Measurements from ENCODE around the gene MARK4. TPM values are rescaled to one million over a fixed set of nuclear protein-coding genes. Genes with fewer than 3 reads are reported as not detected.
"Not testable (repeated sequence)": the region's sequence is repeated elsewhere in the genome, so short reads cannot be mapped to it uniquely, and the experiment has no call there.

Gene MARK4
- total RNA-seq, 3 donors from 2014 or later, result 11.0 to 20.0 (median 19.2) TPM

DNA sequence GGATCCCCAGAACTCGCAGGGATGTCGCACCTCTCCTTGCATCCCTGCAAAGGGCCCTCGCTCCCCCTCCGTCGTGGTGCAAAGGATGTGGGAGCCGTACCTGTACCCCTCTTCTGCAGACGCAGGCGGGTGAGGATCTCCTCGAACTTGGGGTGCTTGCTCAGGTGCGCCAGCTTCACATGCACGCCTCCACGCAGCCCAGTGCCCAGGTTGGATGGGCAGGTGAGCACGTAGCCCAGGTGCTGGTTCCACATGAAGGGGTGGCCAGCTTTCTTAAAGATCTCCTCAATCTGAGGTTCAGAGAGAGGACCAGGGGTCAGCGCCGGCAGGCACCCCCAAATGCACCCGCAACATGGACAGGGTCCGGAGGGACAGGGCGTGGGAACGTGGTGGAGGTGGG, 56.3 kb downstream of the MARK4 start:
- Histone ChIP-seq H3K27ac (no peak overlapping the region), H3K4me1 (no peaks in the 10 kb centered on the region), H3K4me3 (no peak overlapping the region), H3K36me3 (no peaks in the 10 kb centered on the region), H3K27me3 (no peaks in the 10 kb centered on the region), H3K9me3 (no peaks in the 10 kb centered on the region)
- DNase-seq (ENCODE audit: low spot score in 2 of 2), result no peak
- TF ChIP-seq, protein P1, sequence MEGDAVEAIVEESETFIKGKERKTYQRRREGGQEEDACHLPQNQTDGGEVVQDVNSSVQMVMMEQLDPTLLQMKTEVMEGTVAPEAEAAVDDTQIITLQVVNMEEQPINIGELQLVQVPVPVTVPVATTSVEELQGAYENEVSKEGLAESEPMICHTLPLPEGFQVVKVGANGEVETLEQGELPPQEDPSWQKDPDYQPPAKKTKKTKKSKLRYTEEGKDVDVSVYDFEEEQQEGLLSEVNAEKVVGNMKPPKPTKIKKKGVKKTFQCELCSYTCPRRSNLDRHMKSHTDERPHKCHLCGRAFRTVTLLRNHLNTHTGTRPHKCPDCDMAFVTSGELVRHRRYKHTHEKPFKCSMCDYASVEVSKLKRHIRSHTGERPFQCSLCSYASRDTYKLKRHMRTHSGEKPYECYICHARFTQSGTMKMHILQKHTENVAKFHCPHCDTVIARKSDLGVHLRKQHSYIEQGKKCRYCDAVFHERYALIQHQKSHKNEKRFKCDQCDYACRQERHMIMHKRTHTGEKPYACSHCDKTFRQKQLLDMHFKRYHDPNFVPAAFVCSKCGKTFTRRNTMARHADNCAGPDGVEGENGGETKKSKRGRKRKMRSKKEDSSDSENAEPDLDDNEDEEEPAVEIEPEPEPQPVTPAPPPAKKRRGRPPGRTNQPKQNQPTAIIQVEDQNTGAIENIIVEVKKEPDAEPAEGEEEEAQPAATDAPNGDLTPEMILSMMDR (IDR thresholded peaks at IDR 0.05), result no peak
- TF ChIP-seq POLR2A (IDR thresholded peaks at IDR 0.05) (no peak), POLR2AphosphoS5 (IDR thresholded peaks at IDR 0.05) (no peak)
- intact Hi-C loops (cut with DNase I; ENCODE audit: low total_unique reads), result no loop called here

DNA sequence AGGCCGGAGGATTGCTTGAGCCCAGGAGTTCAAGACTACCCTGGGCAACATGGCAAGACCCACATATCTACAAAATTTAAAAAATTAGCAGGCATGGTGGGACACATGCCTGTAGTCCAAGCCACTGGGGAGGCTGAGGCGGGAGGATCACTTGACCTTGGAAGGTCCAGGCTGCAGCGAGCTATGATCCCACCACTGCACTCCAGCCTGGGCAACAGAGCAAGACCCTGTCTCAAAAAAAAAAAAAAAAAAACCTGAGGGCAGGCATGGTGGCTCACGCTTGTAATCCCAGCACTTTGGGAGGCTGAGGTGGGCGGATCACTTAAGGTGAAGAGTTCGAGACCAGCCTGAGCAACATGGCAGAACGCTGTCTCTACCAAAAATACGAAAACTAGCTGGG, 58.3 kb downstream of the MARK4 start:
- H3K36me3 ChIP-seq; intact Hi-C loops (cut with DNase I; ENCODE audit: low total_unique reads); H3K27me3 ChIP-seq; H3K4me3 ChIP-seq; DNase-seq (ENCODE audit: low spot score in 2 of 2); H3K9me3 ChIP-seq; H3K27ac ChIP-seq; H3K4me1 ChIP-seq: not testable (repeated sequence)

DNA sequence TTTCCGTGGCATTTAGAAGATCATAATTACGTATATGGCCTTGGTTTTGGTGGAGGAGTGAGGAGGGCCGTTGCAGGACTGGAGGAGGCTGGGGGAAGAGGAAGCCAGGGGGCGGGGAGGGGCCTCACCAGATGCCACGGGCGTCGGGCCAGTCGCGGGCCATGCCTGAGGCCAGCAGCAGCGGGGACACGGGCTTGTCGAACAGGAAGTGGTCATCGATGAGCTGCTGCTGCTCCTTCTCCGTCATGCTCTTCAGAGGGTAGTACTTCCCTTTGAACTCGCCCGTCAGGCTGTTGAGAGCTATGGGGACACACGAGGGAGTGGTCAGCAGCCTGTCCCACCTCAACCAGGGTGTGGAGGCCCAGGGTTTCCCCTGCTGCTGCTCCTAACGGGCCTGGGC, 60.5 kb downstream of the MARK4 start:
- Histone ChIP-seq H3K36me3 (no peaks in the 10 kb centered on the region), H3K27me3 (peaks cover 0 to 4% of the 10 kb centered on the region in 2 donors), H3K4me1 (no peaks in the 10 kb centered on the region), H3K27ac (no peak overlapping the region), H3K9me3 (no peaks in the 10 kb centered on the region), H3K4me3 (no peak overlapping the region)
- intact Hi-C loops (cut with DNase I; ENCODE audit: low total_unique reads), result loop anchor here (2.0 kb wide), 1 partner anchor 57 kb away; no protein-coding TSS in a partner anchor
- DNase-seq (ENCODE audit: low spot score in 2 of 2), result no peak
- TF ChIP-seq POLR2A (IDR thresholded peaks at IDR 0.05), result no peak
- TF ChIP-seq, protein P1 (IDR thresholded peaks at IDR 0.05), result no peak
- TF ChIP-seq POLR2AphosphoS5 (IDR thresholded peaks at IDR 0.05), result no peak

DNA sequence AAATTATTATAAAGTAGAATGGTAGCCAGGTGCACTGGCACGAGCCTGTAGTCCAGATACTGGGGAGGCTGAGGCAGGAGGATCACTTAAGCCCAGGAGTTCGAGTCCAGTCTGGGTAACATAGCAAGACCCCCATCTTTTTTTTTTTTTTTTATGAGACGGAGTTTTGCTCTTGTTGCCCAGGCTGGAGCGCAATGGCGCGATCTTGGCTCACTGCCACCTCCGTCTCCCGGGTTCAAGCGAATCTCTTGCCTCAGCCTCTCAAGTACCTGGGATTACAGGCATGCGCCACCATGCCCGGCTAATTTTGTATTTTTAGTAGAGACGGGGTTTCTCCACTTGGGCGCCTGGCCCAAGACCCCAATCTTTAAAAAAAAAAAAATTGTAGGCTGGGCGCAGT, 61.2 kb downstream of the MARK4 start:
- H3K9me3 ChIP-seq; DNase-seq (ENCODE audit: low spot score in 2 of 2); H3K27ac ChIP-seq; H3K27me3 ChIP-seq; H3K36me3 ChIP-seq; H3K4me1 ChIP-seq; H3K4me3 ChIP-seq; intact Hi-C loops (cut with DNase I; ENCODE audit: low total_unique reads): not testable (repeated sequence)

DNA sequence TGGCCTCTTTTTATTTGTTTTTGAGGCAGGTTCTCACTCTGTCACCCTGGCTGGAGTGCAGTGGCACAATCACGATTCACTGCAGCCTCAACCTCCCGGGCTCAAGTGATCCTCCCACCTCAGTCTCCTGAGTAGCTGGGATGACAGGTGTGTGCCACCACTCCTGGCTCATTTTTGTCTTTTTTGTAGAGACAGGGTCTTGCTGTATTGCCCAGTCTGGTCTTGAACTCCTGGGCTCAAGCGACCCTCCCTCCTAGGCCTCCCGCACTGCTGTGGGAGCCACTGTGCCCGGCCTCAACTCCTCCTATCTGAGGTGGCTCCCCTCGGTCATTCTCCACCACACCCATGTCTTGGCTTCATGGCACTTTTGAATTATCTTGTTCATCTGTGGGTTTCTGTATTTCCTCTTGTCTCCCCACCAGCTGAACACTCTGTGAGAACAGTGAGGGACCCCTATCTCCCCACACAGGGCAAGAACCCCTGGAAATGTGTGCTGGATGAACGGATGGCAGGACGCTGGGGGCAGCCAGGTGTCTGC, 63.7 kb downstream of the MARK4 start:
- intact Hi-C loops (cut with DNase I; ENCODE audit: low total_unique reads), result no loop called here
- TF ChIP-seq POLR2AphosphoS5 (IDR thresholded peaks at IDR 0.05) (no peak), POLR2A (IDR thresholded peaks at IDR 0.05) (no peak)
- TF ChIP-seq, protein P1 (IDR thresholded peaks at IDR 0.05), result no peak
- Histone ChIP-seq H3K4me3 (no peak overlapping the region), H3K36me3 (no peaks in the 10 kb centered on the region), H3K9me3 (no peaks in the 10 kb centered on the region), H3K27me3 (peaks cover 0 to 10% of the 10 kb centered on the region in 2 donors), H3K27ac (no peak overlapping the region), H3K4me1 (no peaks in the 10 kb centered on the region)
- no peak for DNase-seq (ENCODE audit: low spot score in 2 of 2)

DNA sequence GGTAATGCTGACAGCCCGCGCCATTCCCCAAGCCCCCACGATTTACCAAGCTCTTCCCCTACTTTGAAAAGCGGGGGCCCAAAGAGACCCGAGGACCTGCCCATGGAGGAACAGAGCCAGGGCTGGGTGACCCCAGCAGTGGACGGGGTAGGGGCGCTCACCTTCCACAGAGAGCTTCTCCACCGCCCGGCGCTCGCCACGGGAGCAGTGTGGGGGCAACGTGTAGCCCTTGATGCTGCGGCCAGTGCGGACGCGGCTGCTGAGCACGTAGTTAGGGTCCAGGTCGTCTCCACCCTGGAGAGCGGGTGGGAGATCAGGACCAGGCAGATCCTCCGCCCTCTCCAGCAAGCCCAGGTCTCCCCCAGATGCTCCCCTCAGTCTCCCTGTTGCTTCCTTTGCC, 64.2 kb downstream of the MARK4 start:
- Histone ChIP-seq H3K36me3 (no peaks in the 10 kb centered on the region), H3K27ac (no peak overlapping the region), H3K9me3 (no peaks in the 10 kb centered on the region), H3K27me3 (peaks cover 0 to 10% of the 10 kb centered on the region in 2 donors), H3K4me1 (no peaks in the 10 kb centered on the region), H3K4me3 (no peak overlapping the region)
- TF ChIP-seq POLR2A (IDR thresholded peaks at IDR 0.05) (no peak), POLR2AphosphoS5 (IDR thresholded peaks at IDR 0.05) (no peak)
- TF ChIP-seq, protein P1 (IDR thresholded peaks at IDR 0.05), result no peak
- intact Hi-C loops (cut with DNase I; ENCODE audit: low total_unique reads), result no loop called here
- no peak for DNase-seq (ENCODE audit: low spot score in 2 of 2)
